ENCODE data around the gene STPG3.

STPG3 gene

DNA sequence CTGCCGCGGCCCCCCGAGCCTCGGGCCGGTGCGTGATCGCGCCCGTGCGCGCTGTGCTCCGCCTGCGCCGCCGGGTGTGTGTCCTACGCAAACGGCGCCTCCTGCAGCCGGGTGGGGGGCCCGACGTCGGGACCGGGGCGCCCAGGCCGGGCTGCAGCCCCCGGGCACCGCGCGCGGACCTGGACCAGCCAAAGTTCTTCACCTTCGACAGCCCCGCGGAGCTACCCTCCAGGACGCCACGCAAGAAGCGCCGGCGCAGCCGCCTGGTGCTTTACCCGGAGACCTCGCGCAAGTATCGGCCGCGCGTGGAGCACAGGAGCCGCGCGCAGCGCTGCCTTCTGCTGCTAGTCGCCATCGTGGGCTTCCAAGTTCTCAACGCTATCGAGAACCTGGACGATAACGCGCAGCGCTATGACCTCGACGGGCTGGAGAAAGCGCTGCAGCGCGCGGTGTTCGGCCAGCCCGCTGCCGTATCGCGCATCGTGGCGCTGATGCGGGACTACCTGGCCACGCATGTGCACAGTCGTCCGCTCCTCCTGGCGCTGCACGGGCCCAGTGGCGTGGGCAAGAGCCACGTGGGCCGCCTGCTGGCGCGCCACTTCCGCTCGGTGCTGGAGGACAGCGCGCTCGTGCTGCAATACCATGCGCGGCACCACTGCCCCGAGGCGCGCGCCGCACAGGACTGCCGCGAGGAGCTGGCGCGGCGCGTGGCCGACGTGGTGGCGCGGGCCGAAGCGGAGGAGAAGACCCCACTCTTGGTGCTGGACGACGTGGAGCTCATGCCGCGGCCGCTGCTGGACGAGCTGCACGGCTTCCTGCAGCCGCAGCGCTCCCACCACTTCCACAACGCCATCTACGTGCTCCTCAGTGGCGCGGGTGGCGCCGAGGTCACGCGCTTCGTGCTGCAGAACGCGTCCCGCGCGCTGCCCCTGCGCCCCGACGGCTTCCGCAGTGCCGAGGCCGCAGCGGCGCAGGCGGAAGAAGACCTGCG is 27.9 kb downstream of the STPG3 start:
- DNase-seq (ENCODE audit: extremely low read depth, low read depth): no peak
- peak overlapping the region; percentile 65 for H3K4me3 ChIP-seq (replicated peaks; ENCODE audit: low read depth, low read length)
- TF ChIP-seq, protein P1, sequence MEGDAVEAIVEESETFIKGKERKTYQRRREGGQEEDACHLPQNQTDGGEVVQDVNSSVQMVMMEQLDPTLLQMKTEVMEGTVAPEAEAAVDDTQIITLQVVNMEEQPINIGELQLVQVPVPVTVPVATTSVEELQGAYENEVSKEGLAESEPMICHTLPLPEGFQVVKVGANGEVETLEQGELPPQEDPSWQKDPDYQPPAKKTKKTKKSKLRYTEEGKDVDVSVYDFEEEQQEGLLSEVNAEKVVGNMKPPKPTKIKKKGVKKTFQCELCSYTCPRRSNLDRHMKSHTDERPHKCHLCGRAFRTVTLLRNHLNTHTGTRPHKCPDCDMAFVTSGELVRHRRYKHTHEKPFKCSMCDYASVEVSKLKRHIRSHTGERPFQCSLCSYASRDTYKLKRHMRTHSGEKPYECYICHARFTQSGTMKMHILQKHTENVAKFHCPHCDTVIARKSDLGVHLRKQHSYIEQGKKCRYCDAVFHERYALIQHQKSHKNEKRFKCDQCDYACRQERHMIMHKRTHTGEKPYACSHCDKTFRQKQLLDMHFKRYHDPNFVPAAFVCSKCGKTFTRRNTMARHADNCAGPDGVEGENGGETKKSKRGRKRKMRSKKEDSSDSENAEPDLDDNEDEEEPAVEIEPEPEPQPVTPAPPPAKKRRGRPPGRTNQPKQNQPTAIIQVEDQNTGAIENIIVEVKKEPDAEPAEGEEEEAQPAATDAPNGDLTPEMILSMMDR (IDR thresholded peaks at IDR 0.05; ENCODE audit: low read depth, low read length, missing control alignments): no peak

DNA sequence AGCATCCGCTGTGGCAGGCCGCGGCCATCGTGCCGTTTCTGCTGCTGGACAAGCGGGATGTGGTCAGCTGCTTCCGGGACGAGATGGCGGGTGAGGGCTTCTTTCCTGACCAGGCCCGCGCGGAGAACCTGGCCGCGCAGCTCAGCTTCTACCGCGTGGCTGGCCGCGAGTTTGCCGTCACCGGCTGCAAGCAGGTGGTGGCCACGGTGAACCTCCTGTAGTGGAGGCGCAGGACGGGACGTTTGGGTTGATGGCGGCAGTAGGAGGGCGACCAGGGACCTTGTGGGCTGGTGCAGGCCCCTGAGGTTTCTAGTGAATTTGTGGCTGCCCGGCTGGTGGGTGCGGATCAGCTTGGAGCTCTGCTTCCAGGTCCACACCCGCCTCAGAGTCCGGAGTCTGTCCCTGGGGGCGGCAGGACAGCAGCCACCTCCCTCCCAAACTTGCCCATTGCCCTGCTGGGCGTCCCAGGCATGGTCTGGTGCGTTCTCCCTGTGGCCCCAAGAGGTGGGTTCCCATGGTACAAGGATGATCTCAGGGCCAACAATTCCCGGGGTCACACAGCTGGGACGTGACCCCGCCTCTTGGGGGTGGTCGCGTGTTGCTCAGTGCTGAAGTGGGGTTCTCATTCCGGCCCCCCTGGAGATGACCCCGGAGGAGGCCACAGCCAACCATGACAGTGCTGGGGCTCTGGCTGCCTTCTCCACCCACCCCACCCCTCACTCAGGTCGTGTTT is 28.8 kb downstream of the STPG3 start:
- no peak for DNase-seq (ENCODE audit: extremely low read depth, low read depth)
- TF ChIP-seq, protein P1 (IDR thresholded peaks at IDR 0.05; ENCODE audit: low read depth, low read length, missing control alignments): no peak
- H3K4me3 ChIP-seq (replicated peaks; ENCODE audit: low read depth, low read length): no peak overlapping the region; the same call in 1 of the 2 replicates

DNA sequence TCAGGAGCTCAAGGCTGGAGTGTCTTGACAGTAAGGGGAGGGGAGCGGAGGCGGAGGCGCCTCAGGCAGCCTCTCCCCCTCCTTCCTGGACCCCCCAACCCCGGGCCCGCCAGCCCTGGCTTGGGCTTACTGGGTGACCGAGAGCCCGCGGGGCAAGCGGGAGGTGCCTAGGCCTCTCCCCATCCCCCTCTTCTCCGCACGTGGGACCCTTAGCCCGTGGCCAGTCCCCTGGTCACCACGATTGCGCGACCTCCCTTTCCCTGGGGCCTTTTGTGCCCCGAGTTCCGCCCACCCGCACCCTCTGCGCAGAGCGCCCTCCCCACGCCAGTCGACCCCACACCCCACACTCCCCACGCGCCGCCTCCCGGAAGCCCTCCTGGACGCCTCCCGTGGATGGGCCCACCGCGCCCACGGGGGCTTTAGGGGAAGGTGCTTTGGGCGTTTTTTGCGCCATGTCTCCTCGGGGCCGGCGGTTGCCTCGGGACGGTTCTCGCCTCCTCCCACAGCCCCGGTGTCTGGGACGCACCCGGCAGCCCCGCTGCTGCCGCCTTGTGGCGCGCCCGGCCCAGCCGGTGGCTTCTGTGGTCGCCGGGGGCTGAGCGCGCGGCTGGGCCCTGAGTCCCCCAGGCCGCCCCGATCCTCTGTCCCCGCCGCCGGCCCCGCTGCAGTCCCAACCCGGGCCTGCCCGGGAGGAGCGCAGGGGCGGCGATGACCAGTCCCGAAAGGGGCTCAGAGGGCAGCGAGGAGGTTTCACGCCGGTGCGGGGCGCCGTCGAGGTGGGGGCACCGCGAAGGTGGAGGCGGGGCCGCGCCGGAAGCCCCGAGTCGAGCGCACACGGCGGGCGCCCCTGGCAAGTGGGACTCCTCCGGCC is 29.6 kb downstream of the STPG3 start:
- no peak overlapping the region; the same call in 1 of the 2 replicates for H3K4me3 ChIP-seq (replicated peaks; ENCODE audit: low read depth, low read length)
- TF ChIP-seq, protein P1 (IDR thresholded peaks at IDR 0.05; ENCODE audit: low read depth, low read length, missing control alignments): no peak
- DNase-seq (ENCODE audit: extremely low read depth, low read depth): no peak

DNA sequence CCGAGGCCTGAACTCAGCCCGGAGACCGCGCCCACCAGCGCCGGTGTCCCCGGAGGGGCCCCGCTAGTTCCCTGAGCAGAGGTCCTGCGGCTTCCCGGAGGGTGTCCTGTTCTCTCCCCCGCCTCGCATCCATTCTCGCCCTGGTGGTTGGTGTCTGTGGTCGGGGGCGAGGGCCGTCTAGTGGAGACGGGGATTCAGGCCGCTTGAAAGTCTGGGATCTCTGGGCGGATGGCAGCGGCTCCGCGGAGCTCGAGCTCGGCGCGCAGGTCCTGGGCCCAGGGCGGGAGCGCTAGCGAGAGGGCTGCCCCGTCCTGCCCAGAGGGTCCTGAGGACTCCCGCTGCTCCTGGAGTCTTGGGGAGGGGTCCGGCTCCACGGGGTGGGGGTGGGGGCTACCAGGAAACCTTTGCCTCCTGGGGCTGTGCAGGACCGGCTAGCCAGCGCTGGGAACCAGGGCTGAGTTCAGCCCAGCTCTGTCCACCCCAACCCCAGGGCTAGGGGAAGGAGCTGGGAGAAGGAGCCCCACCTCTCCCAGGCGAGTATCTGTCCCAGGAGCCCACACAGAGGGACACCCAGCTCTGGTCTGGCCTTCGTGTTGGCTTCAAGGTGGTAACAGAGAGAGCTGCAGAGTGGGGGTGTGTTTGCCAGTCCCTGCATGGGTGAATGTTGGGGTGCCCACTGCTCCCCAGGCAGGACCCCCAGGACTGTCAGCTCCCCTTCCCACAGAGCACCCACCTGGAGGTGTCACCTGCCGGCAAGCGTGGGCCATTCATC is 30.4 kb downstream of the STPG3 start:
- DNase-seq (ENCODE audit: extremely low read depth, low read depth): no peak
- H3K4me3 ChIP-seq (replicated peaks; ENCODE audit: low read depth, low read length): no peak overlapping the region
- TF ChIP-seq, protein P1 (IDR thresholded peaks at IDR 0.05; ENCODE audit: low read depth, low read length, missing control alignments): no peak

DNA sequence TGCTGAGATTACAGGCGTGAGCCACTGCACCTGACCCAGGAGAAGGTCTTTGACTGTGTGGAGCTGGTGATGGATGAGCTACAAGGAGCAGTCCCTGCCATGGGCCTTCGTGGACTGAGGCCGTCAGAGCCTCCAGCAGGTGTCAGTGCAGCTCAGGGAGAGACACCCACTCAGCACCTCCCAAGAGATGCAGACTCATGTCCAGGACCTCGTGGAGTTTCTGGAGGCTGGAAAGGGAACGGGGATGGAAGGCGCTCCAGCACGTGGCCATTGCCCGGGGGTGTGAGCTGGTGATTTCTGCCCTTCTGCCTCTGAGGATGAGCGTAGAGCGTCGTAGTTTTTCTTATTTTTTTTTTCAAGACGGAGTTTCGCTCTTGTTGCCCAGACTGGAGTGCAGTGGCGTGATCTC is 35.9 kb downstream of the STPG3 start:
- TF ChIP-seq, protein P1 (IDR thresholded peaks at IDR 0.05; ENCODE audit: low read depth, low read length, missing control alignments): peak; percentile 66
- H3K4me3 ChIP-seq (replicated peaks; ENCODE audit: low read depth, low read length): no peak overlapping the region
- DNase-seq (ENCODE audit: extremely low read depth, low read depth): no peak

Measured in HFF-Myc (cell line).